Stimulated activated CD4-positive, alpha-beta T cell treated with anti-CD3 and anti-CD28 coated beads, Interleukin-1b, Interleukin-23, amount 100 ng/mL, for 24 hours (primary cell): ENCODE measurements around the gene COL17A1.

Experiments used
- DNase-seq, 4 experiments: peaks; one replicate each; pipeline ENCODE4 v3.0.0-alpha.2; 2020; ENCODE audit warnings: low read depth in 4 of 4, low spot score in 1 of 4

The COL17A1 gene

DNA sequence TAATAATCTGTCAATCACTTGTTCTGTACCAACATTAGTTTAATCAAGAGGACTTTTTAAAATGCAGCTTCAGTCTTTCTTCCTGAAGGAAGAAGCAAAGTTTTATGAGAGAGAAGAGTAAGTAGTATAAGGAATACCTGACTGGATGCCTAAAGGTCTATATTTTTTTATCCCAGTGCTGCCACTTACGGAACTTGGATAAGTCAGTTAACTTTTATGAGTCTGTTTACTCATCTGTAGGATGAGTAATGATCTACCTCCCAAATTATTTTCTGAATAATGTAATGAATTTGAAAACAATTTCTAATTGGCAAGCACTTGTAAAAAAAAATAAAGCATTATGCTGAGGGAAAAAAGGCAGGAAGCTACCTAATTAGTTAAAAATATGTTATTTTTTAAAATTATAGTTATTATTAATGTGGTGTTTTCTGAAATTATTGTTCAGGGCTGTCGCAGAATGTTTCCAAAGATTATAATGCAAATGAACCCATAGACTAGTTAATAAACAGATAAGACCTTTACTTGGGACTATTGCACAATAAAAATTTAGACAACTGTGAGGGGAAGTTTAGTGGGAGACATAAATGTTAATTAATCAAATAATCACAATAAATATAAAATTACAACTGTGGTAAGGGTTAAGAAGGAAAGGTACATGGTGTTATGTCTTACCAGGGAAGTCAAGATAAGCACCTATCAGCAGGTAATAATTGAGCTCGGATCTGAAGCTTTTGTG lies 94.1 kb downstream of the COL17A1 start:
- DNase-seq: no peak

DNA sequence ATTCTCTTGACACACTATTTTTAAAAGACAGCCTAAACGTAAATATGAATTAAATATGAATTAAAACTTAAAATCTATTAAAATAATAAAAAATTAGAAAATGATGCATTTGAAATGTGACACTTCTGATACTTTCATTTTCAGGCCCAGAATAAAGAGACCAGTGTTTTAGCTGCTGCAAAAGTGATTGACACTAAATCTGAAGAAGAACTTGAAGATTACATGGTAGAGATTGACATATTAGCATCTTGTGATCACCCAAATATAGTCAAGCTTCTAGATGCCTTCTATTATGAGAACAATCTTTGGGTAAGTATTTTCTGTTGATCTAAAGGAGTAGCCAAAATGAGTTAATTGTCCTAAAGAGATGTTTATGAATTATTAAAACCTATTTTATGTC lies 95.1 kb downstream of the COL17A1 start:
- DNase-seq: no peak

DNA sequence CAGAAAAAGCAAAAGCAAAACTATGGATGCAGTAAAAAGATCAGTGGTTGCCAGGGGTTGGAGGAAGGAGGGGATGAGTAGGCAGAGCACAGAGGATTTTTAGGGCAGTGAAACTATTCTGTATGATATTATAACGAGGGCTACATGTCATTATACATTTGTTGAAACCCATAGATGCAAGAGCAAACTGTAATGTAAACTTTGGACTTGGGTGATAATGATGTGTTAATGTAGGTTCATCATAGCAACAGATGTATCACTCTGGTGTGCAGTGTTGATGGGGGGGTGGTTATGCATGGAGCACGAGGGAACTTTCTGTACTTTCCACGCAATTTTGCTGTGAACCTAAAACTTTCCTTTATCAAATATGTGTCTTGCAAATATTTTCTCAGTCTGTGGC lies 95.6 kb downstream of the COL17A1 start:
- DNase-seq: no peak

GRCh38 chr10:103986360-103986759 lies 99.3 kb downstream of the COL17A1 start:
- DNase-seq: no peak

DNA sequence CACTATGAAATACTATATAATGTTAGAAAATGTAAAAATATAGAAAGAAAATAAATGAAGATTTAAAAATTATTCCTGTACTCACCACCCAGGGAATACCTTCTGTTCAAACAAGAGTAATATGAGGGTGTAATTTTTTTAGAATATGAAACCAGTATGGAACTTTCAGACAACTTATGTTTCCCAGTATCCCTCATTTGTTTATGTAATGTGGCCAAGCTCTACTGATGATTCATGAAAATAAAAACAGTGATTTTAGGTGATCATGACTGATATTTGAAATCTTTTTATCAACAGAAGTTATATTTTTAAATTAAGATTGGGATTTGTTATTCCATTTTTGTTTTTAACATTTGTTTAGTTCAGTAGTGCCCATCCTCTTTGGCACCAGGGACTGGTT lies 100.0 kb downstream of the COL17A1 start:
- DNase-seq: no peak

- no peak for DNase-seq
Measured at GRCh38 chr10:103983367-103983911, 102.2 kb downstream of the COL17A1 start.

DNA sequence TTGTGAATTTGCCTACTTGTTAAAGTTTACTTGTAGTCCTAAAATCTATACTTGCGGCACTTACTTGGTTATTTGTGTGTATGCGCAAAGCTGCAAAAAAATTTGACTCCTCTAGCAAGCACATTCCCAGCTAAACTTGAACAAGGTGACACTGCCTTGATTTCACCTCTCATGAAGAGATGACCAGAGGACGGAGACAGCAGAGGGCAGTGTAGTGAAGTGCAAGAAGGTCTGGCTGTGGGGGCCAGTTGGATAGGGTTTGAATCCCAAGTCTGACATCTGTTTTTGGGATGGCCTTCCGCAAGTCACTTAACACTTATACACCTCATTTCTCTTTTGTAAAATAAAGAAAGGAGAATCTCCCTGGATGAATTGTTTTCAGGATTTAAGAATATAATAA lies 103.0 kb downstream of the COL17A1 start:
- no peak for DNase-seq
